Measurements from ENCODE around the gene IKZF2. TPM values are rescaled to one million over a fixed set of nuclear protein-coding genes. Genes with fewer than 3 reads are reported as not detected.

Gene IKZF2
- total RNA-seq, 1 donor from 2014 or later: 9.2 TPM

GRCh38 chr2:213152888-213153287 lies 1.5 kb upstream of the IKZF2 start:
- no peak for DNase-seq (ENCODE audit: low spot score)
- H3K36me3 Mint-ChIP-seq (ENCODE audit: low read depth): no peaks in the 10 kb centered on the region
- no peaks in the 10 kb centered on the region for H3K27me3 Mint-ChIP-seq (ENCODE audit: low read depth)
- no peaks in the 10 kb centered on the region for H3K9me3 Mint-ChIP-seq (ENCODE audit: low read depth)
- H3K27ac Mint-ChIP-seq (ENCODE audit: unreplicated experiment): peak overlapping the region; percentile 95
- peak overlapping the region; percentile 81 for H3K4me3 Mint-ChIP-seq (ENCODE audit: unreplicated experiment)
- H3K4me1 Mint-ChIP-seq (ENCODE audit: low read depth): peaks cover 48% of the 10 kb centered on the region
- TF ChIP-seq, protein P1, sequence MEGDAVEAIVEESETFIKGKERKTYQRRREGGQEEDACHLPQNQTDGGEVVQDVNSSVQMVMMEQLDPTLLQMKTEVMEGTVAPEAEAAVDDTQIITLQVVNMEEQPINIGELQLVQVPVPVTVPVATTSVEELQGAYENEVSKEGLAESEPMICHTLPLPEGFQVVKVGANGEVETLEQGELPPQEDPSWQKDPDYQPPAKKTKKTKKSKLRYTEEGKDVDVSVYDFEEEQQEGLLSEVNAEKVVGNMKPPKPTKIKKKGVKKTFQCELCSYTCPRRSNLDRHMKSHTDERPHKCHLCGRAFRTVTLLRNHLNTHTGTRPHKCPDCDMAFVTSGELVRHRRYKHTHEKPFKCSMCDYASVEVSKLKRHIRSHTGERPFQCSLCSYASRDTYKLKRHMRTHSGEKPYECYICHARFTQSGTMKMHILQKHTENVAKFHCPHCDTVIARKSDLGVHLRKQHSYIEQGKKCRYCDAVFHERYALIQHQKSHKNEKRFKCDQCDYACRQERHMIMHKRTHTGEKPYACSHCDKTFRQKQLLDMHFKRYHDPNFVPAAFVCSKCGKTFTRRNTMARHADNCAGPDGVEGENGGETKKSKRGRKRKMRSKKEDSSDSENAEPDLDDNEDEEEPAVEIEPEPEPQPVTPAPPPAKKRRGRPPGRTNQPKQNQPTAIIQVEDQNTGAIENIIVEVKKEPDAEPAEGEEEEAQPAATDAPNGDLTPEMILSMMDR (IDR thresholded peaks at IDR 0.05): no peak

DNA sequence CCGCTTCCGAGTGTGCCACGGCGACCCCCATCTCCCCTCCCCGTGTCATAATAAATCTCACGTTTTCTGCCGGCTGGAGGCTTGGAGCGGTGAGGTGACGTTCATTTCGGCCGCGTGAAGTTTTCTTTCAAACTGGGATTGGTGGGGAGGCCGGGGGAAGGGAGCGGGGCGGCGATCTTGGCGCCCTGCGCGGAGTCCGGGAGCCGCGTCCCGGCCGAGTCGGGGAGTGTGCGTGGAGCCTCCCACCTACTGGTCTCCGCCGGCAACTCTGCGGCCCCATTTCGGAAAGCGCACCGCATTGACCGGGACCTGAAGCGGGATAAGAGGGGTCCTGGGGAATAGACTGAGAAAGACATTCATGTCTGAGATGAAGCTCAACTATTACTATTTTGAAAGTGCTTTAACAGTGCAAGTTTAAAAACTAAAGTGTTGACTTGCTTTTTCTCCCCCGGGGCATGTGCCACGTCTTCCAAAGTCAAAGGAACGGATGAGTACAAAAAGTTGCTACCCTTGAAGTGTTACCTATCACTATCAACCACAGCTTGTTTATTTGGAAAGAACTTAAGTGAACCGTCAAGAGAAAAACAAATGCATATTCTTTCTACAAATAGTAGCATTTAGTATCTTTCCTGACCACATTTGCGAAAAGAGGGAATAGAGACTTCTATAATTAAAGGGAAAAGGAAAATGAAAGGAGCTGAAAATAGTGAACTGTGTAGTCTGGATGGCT lies 818 bp upstream of the IKZF2 start:
- DNase-seq (ENCODE audit: low spot score): no peak
- H3K9me3 Mint-ChIP-seq (ENCODE audit: low read depth): no peaks in the 10 kb centered on the region
- peaks cover 53% of the 10 kb centered on the region for H3K4me1 Mint-ChIP-seq (ENCODE audit: low read depth)
- peak overlapping the region; percentile 81 for H3K4me3 Mint-ChIP-seq (ENCODE audit: unreplicated experiment)
- TF ChIP-seq, protein P1 (IDR thresholded peaks at IDR 0.05): peak; percentile 77
- H3K36me3 Mint-ChIP-seq (ENCODE audit: low read depth): no peaks in the 10 kb centered on the region
- H3K27ac Mint-ChIP-seq (ENCODE audit: unreplicated experiment): peak overlapping the region; percentile 95
- no peaks in the 10 kb centered on the region for H3K27me3 Mint-ChIP-seq (ENCODE audit: low read depth)

GRCh38 chr2:213150315-213151097 lies 906 bp downstream of the IKZF2 start:
- no peaks in the 10 kb centered on the region for H3K36me3 Mint-ChIP-seq (ENCODE audit: low read depth)
- peak overlapping the region; percentile 88 for H3K4me3 Mint-ChIP-seq (ENCODE audit: unreplicated experiment)
- peaks cover 61% of the 10 kb centered on the region for H3K4me1 Mint-ChIP-seq (ENCODE audit: low read depth)
- H3K27me3 Mint-ChIP-seq (ENCODE audit: low read depth): no peaks in the 10 kb centered on the region
- H3K27ac Mint-ChIP-seq (ENCODE audit: unreplicated experiment): peak overlapping the region; percentile 92
- DNase-seq (ENCODE audit: low spot score): no peak
- TF ChIP-seq, protein P1 (IDR thresholded peaks at IDR 0.05): no peak
- no peaks in the 10 kb centered on the region for H3K9me3 Mint-ChIP-seq (ENCODE audit: low read depth)

- peak overlapping the region; percentile 88 for H3K4me3 Mint-ChIP-seq (ENCODE audit: unreplicated experiment)
- DNase-seq (ENCODE audit: low spot score): no peak
- H3K27ac Mint-ChIP-seq (ENCODE audit: unreplicated experiment): peak overlapping the region; percentile 92
- H3K36me3 Mint-ChIP-seq (ENCODE audit: low read depth): no peaks in the 10 kb centered on the region
- H3K4me1 Mint-ChIP-seq (ENCODE audit: low read depth): peaks cover 66% of the 10 kb centered on the region
- H3K9me3 Mint-ChIP-seq (ENCODE audit: low read depth): no peaks in the 10 kb centered on the region
- TF ChIP-seq, protein P1 (IDR thresholded peaks at IDR 0.05): no peak
- no peaks in the 10 kb centered on the region for H3K27me3 Mint-ChIP-seq (ENCODE audit: low read depth)
Measured at GRCh38 chr2:213149949-213150314, 1.5 kb downstream of the IKZF2 start.

DNA sequence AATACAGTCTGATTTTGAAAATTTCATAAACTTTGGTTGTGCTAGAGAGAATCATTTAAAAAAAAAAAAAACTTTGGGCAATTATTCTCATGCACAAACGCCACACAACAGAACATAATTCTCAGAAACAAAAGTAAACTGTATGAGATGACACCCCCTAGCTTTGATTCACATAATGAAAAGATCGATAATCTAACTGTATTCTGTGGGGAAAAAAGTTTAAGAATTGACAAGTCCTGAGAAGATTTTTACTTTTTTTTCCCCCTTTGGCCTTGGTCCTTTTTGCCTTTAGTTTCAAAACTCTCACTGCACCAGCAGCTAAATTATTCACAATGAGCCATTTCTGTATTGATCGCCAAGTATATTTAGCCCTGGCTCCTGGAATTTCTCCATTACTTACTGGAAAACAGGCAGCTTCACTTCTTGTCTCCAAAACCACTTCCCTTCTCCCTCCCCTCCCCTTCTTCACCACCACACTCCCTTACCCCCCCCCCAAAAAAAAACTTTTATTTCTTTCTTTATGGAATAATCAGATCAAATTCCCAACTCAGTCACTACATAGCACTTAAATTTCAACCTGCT lies 2.0 kb downstream of the IKZF2 start:
- DNase-seq (ENCODE audit: low spot score): no peak
- Mint-ChIP-seq H3K9me3 (ENCODE audit: low read depth) (no peaks in the 10 kb centered on the region), H3K4me1 (ENCODE audit: low read depth) (peaks cover 70% of the 10 kb centered on the region), H3K36me3 (ENCODE audit: low read depth) (no peaks in the 10 kb centered on the region), H3K27me3 (ENCODE audit: low read depth) (no peaks in the 10 kb centered on the region), H3K27ac (ENCODE audit: unreplicated experiment) (peak overlapping the region; percentile 92), H3K4me3 (ENCODE audit: unreplicated experiment) (peak overlapping the region; percentile 88)
- TF ChIP-seq, protein P1 (IDR thresholded peaks at IDR 0.05): peak; percentile 50
